LHCN-M2 (cell line): ENCODE measurements around the gene SHISA5. TPM values are rescaled to one million over a fixed set of nuclear protein-coding genes. Genes with fewer than 3 reads are reported as not detected.
"Not testable (repeated sequence)": the region's sequence is repeated elsewhere in the genome, so short reads cannot be mapped to it uniquely, and the experiment has no call there.

Source experiments
- DNase-seq: peaks from one replicate; pipeline ENCODE4 v3.0.0-alpha.2; 2012; ENCODE audit warnings: low read depth
- total RNA-seq: library from RNA; depleted of rRNA; stranded (reverse); fragments of >200 nt; gene quantifications from 2 replicates; pipeline ENCODE4 v1.2.3, GENCODE V29; 2014

Gene SHISA5
- total RNA-seq, 1 experiment from 2014 or later = 227 TPM

GRCh38 chr3:48519277-48519643 lies 15.3 kb upstream of the SHISA5 start:
- DNase-seq = no peak

DNA sequence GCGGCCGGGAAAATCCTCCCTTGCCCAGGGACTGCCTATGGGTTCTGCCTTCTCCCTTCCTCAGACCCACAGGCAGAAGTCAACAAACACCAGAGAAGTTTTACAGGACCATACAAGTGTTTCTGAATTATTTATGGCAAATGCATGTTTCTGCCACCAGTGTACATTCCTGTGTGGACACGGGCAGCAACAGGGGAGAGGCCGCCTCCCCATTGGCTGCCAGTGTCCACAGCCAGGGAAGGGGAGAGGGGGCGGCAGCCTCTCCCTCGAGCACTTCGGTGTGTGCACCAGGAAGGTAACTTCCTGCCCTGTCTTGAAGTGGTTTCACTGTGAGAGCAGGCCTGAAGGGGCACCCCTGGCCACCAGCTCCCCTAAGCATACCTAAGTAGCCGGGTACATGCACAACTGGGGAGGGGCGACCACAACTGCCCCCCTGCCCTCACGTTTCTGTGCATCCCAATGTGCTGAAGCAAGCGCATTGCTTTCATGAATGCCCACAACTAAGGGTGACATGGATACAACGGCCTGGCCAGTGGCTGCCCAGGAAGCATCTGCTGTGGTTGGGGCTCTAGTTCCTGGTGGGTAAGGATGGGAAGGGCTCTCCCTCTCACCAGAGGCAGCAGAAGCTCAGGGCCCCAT lies 14.8 kb upstream of the SHISA5 start:
- DNase-seq = no peak

DNA sequence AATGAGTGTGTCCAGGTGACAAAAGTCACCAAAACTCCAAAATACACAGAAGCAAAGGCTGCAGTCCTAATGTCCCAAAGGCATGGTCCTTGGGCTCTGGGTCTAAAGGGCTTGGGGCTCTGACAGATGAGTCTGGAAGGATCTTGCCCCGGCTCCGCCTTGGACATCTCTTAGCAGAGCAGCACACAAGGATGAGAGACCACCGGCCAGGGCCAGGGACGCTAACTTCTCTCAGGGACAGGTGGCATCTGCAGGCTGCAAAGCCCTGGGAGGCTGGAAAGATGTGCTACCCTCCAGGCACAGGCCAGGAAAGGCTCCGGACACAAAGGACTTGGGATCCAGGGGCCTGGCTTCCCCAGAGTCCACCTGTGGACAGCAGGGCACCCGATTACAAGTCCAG lies 14.1 kb upstream of the SHISA5 start:
- no peak for DNase-seq

GRCh38 chr3:48516571-48516970 lies 12.6 kb upstream of the SHISA5 start:
- DNase-seq = no peak

GRCh38 chr3:48514431-48515227 lies 10.7 kb upstream of the SHISA5 start:
- no peak for DNase-seq

DNA sequence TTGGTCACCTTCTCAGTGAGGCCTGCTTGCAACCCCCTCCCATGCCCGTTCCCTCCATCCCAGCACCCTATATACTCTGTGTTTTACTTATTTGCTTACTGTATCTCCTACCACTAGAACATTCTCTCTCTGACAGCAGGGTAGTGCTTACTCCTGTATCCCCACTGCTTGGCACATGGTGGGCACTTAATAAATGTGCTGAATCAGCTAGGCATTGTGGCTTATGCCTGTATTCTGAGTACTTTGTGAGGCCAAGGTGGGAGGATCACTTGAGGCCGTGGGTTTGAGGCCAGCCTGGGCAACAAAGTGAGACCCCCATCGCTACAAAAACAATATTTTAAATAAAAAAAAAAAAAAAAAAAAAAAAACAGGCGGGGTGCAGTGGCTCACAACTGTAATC lies 7.6 kb upstream of the SHISA5 start:
- no peak for DNase-seq

DNA sequence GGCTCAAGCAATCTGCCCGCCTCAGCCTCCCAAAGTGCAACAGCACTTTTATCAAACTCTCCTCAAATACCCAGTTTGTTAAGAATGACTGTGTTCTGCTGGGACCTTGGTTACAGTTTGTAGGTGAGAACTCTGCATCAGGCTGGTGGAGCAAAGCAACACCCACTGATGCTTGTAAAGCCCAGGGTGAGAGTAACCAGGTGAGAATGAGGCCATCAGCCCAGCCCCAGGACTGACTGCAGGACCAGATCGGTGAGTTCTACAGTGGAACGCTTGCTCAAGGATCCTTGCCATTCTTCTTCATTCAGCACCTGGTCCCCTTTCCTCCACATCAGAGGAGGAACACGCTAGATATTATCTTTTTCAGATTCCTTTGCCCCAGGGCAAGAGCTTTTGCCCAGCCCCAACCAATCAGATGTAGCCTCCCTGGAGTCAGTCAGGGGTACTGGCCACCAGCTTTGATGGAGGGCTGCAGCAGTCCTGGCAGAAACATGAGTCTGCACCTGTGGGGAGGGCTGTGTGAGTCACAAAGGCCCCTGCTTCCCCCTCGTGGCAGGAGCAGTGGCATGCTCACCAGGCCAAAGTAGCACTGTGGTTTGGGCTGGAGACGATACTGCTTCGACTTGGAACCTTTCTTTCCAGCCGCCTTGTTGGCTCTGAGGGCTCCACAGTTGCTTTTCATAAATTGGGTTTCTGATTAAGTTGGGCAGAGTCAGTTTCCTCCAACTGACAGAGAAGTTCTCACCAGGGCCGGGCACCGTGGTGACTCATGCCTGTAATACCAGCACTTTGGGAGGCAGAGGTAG lies 3.5 kb upstream of the SHISA5 start:
- peak; percentile 79 for DNase-seq

DNA sequence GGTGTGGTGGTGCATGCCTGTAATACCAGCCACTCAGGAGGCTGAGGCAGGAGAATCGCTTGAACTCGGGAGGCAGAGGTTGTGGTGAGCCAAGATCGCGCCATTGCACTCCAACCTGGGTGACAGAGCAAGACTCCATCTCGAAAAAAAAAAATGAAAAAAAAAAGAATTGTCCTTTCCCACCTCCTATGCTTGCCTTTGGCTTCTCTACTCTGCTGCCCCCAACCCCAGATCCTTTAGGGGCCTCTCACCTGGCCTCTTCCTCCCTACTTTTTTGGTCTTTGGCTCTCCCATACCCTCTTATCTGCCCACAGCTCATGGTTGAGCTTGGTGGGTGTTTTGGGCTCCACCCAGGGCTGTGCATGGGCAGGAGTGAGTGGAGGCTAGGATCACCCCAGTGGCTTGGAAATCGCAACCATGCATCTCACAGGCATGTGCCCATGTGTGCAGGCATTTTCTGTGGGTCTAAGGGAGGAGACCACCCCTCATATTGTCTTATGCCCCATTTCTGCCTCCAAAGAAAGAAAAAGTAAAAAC lies 2.1 kb upstream of the SHISA5 start:
- DNase-seq = no peak

DNA sequence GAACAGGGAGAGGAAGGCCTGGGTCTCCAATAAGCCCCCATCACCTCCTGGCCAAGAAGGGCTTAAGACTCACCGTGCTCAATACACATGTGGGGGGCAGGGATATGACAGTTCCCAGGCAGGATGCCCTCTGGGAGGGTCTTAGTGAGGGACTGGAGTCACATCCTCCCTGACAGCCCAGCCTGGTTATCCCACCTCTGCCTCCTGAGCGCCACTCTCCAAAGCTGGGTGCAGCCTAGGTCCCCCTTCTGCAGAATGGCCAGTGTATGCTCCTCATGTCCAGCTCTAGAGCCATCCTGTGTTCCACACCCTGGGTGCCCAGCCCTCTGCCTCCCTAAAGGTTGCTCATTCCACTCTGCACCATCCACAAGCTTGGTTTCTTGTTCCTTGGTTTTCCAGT lies 1.2 kb upstream of the SHISA5 start:
- DNase-seq = no peak

DNA sequence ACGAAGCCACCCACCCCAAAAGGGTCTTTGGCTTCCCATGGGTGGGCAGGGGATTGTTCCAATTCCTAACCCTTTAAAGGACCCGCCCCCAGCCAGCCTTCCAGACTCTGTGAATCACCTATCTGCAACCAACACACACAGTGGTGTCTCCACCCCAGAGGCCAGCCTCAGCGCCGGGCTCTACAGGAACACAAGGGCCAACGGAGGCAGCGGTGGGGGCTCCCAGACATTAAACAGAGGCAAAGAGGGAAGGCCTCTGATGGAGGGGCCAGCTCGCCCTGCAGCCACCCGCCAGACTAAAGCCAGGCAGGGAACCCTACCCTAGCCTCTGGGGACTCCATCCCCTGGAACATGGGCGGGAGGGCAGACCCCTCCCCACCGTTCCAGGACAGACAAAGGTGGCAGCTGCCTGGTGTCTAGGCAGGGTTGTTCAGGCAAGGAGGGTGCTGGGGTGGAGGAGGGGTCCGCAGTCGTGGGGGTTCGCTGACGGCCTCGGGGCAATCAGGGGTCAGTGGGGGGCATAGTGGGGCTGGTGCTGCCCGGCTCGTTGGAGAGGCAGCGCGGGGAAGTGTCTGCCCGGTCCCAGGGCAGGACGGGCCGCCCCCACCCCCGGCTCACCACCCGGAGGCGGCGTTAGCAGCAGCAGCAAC lies 448 bp downstream of the SHISA5 start:
- DNase-seq = peak; percentile 43

DNA sequence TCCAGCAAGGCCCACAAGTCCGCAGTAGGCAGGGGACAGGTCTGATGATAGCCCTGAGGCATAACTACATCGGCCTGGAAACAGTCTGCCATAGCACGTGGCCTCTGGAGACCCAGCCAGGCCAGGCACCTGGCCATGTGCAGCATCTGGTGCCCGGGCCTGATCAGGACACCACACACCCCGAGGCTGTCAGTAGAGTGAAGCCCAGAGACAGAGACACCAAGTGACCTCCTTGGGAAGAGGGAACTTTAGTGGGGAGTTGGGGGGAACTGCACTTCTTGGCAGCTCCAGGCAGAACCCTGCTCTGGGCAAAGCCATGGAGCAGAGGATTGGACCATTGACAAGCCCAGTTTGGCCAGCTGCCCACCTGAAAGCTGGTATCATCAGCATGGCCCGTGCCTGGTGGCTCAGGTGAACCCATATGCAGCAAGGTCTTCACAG lies 1.2 kb downstream of the SHISA5 start:
- no peak for DNase-seq

DNA sequence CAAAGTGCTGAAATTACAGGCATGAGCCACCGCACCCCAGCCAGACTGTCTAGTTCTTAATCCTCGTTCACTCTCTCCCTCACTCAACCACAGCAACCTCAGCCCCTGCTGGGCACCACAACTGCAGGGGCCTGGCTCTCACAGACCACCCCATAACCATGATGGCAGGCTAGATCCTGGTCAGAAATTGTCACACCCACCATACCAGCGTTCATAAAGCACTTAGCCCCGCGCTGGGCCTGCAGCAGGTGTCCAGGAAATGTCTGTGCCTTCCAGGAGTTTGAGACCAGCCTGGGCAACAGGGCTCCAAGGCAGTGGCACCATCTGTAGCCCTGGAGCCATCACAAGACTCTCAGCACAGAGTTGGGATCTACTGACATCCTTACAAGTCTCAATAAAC lies 1.9 kb downstream of the SHISA5 start:
- no peak for DNase-seq

DNA sequence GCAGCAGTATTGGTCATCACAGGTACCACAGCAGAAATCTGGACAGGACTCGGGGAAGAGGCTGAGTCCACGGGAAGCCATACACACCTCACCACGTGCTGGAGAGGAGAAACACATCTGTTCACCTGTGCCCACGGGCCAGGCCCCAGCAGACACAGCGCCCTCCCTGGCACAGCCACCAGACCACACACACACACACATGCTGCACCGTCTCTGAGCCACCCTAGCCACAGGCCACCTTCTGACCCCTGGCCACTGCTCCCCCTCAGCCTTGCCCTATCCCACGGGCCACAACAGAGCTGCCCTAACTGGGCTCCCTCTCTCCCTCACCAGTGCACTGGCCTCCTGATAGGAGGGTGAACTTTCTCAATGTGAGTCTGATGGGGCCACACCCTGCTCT lies 2.8 kb downstream of the SHISA5 start:
- DNase-seq = no peak

- no peak for DNase-seq
These were observed 3.3 kb downstream of the SHISA5 start for GRCh38 chr3:48500656-48501055.

DNA sequence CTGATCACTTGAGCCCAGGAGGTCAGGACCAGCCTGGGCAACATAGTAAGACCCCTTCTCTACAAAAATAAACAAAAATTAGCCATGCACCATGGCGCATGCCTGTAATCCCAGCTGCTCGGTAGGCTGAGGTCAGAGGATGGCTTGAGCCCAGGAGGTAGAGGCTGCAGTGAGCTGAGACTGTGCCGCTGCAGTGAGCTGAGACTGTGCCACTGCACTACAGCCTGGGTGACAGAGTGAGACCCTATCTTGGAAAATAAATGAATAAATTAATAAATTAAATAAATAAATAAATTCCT lies 10.8 kb downstream of the SHISA5 start:
- DNase-seq = no peak

GRCh38 chr3:48492461-48493202 lies 11.3 kb downstream of the SHISA5 start:
- no peak for DNase-seq

GRCh38 chr3:48486952-48487351 lies 17.0 kb downstream of the SHISA5 start:
- DNase-seq = no peak

- DNase-seq = not testable (repeated sequence)
These were observed 21.2 kb downstream of the SHISA5 start for GRCh38 chr3:48482822-48483221.

DNA sequence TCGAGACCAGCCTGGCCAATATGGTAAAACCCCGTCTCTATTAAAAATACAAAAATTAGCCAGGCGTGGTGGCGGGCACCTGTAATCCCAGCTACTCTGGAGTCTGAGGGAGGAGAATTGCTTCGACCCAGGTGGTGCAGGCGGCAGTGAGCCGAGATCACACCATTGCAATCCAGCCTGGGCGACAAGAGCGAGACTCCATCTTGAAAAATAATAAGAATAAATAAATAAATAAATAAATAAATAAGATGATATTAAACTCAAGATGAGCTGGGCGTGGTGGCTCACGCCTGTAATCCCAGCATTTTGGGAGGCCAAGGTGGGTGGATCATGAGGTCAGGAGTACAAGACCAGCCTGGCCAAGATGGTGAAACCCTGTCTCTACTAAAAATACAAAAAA lies 23.1 kb downstream of the SHISA5 start:
- not testable (repeated sequence) for DNase-seq

DNA sequence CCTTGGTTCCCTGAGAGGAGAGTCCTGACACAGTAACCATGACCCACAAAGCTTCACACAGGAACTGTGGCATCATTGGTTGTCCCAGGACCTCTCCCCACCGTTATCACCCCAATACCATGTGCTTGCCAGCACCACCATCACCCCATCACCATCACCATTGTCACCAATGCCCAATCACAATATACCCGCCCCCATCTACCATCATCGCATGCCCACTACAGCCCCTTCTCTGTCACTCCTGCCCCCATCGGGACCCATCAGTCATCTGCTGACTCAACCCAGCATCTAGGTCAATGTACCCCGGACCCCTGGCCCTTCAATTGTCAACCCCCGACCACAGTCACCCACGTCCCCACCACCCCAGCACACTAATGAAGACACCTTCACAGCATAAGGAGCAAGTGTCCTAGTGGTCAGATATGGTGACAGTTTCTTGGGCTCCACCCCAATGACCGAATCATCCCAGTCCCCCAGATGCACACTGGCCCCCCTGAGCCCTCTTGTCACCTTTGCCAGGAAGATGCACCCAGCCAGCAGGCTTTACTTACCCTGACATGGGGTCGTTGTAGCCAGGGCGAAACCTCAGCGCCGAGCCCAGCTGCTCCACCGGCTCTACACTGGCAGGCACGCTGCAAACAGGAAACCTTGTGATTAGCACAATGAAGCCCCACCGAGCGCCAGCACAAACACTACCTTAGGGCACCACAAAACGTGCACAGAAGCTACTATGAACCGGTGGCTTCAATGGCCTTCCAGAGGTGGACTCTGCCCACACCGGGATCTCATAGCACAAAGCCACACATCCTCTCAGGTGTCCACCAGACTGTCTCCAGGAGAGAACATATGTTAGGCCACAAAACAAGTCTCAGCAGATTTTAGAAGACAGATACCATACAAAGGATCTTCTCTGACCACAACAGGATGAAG lies 25.1 kb downstream of the SHISA5 start:
- DNase-seq = no peak
